Ovary (tissue), 9 donors: Measurements from ENCODE around the gene GKN1. TPM values are rescaled to one million over a fixed set of nuclear protein-coding genes. Genes with fewer than 3 reads are reported as not detected.

ENCODE experiments used
- DNase-seq, 5 donors: peaks; one replicate each; pipeline ENCODE4 v3.0.0-alpha.2; 2019 to 2020
- H3K27ac ChIP-seq, 2 donors: fragments of 200-600 bp; one replicate each; pipeline versions ENCODE4 v1.5.1 to v1.8.0; 2019 to 2022
- H3K27me3 ChIP-seq: fragments of 200-600 bp; one replicate; pipeline ENCODE4 v1.8.0; 2022
- H3K36me3 ChIP-seq: fragments of 200-600 bp; sonication (generic); one replicate; pipeline ENCODE4 v1.5.1; 2019
- H3K4me1 ChIP-seq: one replicate; pipeline ENCODE4 v1.8.1; 2013; ENCODE audit warnings: mild to moderate bottlenecking, moderate library complexity; ENCODE audit not compliant: insufficient read depth
- H3K4me3 ChIP-seq: fragments of 200-600 bp; sonication (generic); one replicate; pipeline ENCODE4 v1.5.1; 2017
- H3K9me3 ChIP-seq, 2 donors: fragments of 200-600 bp in 1 of 2; sonication (generic) in 1 of 2; one replicate each; pipeline versions ENCODE4 v1.5.1 to v1.8.1; 2013 to 2019; ENCODE audit warnings: mild to moderate bottlenecking in 1 of 2, moderate library complexity in 1 of 2
- CTCF ChIP-seq, 3 donors: fragments of 450-650 bp in 2 of 3; fragments of 200-600 bp in 1 of 3; IDR thresholded peaks; one replicate each; pipeline versions ENCODE4 v1.5.1 to v1.8.0; 2016 to 2022; ENCODE audit warnings: antibody characterized with exemption in 3 of 3, mild to moderate bottlenecking in 1 of 3
- EP300 ChIP-seq: sonication (generic); formaldehyde crosslinking; IDR thresholded peaks from one replicate; pipeline ENCODE4 v1.6.1; 2017; ENCODE audit warnings: antibody characterized with exemption
- POLR2A ChIP-seq: fragments of 450-650 bp; IDR thresholded peaks from one replicate; pipeline ENCODE4 v1.6.1; 2017; ENCODE audit warnings: antibody characterized with exemption, mild to moderate bottlenecking, moderate library complexity
- WGBS, 3 donors: extraction: QIAGEN DNeasy Blood & Tissue Kit in 1 of 3; methylation state at CpG; one replicate each; pipeline versions ENCODE4 v1.1.5 to v1.1.7; 2013 to 2017; 5-methylcytosine and 5-hydroxymethylcytosine counted together
- intact Hi-C, 4 donors: fragments of 100-400 bp; cut with DNase I; formaldehyde crosslinking; loops; one replicate each; pipeline versions ENCODE4 v1.11.0 to v1.15.1; 2022 to 2023
- polyA plus RNA-seq, 2 donors: library from polyadenylated mRNA; stranded (reverse); fragments of 200-250 nt in 1 of 2; fragments of 350-450 nt in 1 of 2; fragmentation: Illumina TruSeq in 1 of 2; extraction: RNeasy Lipid Tissue Mini Kit (QIAGEN cat#74804) in 1 of 2; gene quantifications; one replicate each; pipeline ENCODE4 v1.2.3, GENCODE V29; 2013 to 2014
- total RNA-seq, 7 donors: library from RNA; depleted of rRNA in 2 of 7; stranded (reverse); fragments of >200 nt in 2 of 7; fragmentation: NEBNext Ultra II Directional in 3 of 7; extraction: Animal tissue kit (Norgen Biotek cat#: 25700) in 3 of 7; gene quantifications; one replicate each; pipeline versions ENCODE4 v1.1.0 to v1.2.4, GENCODE V29; 2016 to 2023
- donor health status: DM: no; HTN: no; CAD: no; lungs with moderate emphysema.
- donor health status: DM: no; HTN: no; CAD: no.
- donor health status: Bipolar disorder and iron deficiency.
- donor health status: DM: yes; HTN: yes; CAD: no.
- donor health status: DM: no; HTN: no; CAD: no.
- donor health status: DM: yes; HTN: yes; CAD: no.

Gene GKN1
- total and polyA plus RNA-seq, 9 donors = not detected

- Histone ChIP-seq H3K4me1 (no peaks in the 10 kb centered on the region), H3K36me3 (no peaks in the 10 kb centered on the region), H3K27ac (no peak overlapping the region), H3K9me3 (no peaks in the 10 kb centered on the region), H3K4me3 (no peak overlapping the region), H3K27me3 (no peaks in the 10 kb centered on the region)
- intact Hi-C loops = no loop called here
- TF ChIP-seq EP300 (no peak), POLR2A (no peak), CTCF (IDR thresholded peaks at IDR 0.05) (no peak)
- DNase-seq = no peak
These were observed 33.2 kb downstream of the GKN1 start for GRCh38 chr2:69007603-69008002.

- no peaks in the 10 kb centered on the region for H3K27me3 ChIP-seq
- H3K4me1 ChIP-seq = no peaks in the 10 kb centered on the region
- TF ChIP-seq CTCF (IDR thresholded peaks at IDR 0.05) = no peak
- no peak for TF ChIP-seq POLR2A
- no peak for TF ChIP-seq EP300
- no peak overlapping the region for H3K4me3 ChIP-seq
- 70 to 74% (median 74%) methylated on average over 8 of the region's 8 CpGs for WGBS, 3 donors
- no peak for DNase-seq
- H3K9me3 ChIP-seq = no peaks in the 10 kb centered on the region
- intact Hi-C loops = loop anchor here in 2 of 4 donors (5.0 to 10.0 kb wide), 4 partner anchors 114 to 297 kb away; no protein-coding TSS in a partner anchor
- no peak overlapping the region for H3K27ac ChIP-seq
- no peaks in the 10 kb centered on the region for H3K36me3 ChIP-seq
These were observed 36.2 kb downstream of the GKN1 start for GRCh38 chr2:69010437-69011194.

GRCh38 chr2:69011611-69012157 is 37.2 kb downstream of the GKN1 start:
- no peak for DNase-seq
- intact Hi-C loops = loop anchor here in 3 of 4 donors (2.0 to 10.0 kb wide), 6 partner anchors 51 to 296 kb away; no protein-coding TSS in a partner anchor
- 69 to 86% (median 77%) methylated on average over 4 of the region's 4 CpGs for WGBS, 3 donors
- Histone ChIP-seq H3K4me3 (no peak overlapping the region), H3K36me3 (no peaks in the 10 kb centered on the region), H3K9me3 (no peaks in the 10 kb centered on the region), H3K27me3 (no peaks in the 10 kb centered on the region), H3K27ac (no peak overlapping the region), H3K4me1 (no peaks in the 10 kb centered on the region)
- TF ChIP-seq POLR2A (no peak), EP300 (no peak), CTCF (IDR thresholded peaks at IDR 0.05) (no peak)

GRCh38 chr2:69012310-69013141 is 38.1 kb downstream of the GKN1 start:
- peak overlapping the region; percentile 64 to 86 for H3K27ac ChIP-seq
- H3K4me3 ChIP-seq = peak overlapping the region; percentile 88
- DNase-seq = peak; percentile 80 to 89 (median 87)
- no peaks in the 10 kb centered on the region for H3K36me3 ChIP-seq
- H3K27me3 ChIP-seq = no peaks in the 10 kb centered on the region
- peaks cover 6% of the 10 kb centered on the region for H3K4me1 ChIP-seq
- peak; percentile 22 to 88 (median 82) for TF ChIP-seq CTCF (IDR thresholded peaks at IDR 0.05)
- no peak for TF ChIP-seq EP300
- intact Hi-C loops = loop anchor here (1.0 to 10.0 kb wide), 8 partner anchors 50 to 295 kb away; no protein-coding TSS in a partner anchor
- 9 to 12% (median 11%) methylated on average over 27 of the region's 27 CpGs for WGBS, 3 donors
- no peaks in the 10 kb centered on the region for H3K9me3 ChIP-seq
